ENCODE measurements around the gene NMU.
A peak's percentile ranks its signal among the peaks of the same experiment; 100 is the strongest.
"Not testable (repeated sequence)": the region's sequence is repeated elsewhere in the genome, so short reads cannot be mapped to it uniquely, and the experiment has no call there.

NMU gene

GRCh38 chr4:55553441-55554201 lies 82.5 kb downstream of the NMU start:
- DNase-seq: no peak

- not testable (repeated sequence) for DNase-seq
These were observed 84.1 kb downstream of the NMU start for GRCh38 chr4:55551964-55552363.

GRCh38 chr4:55549888-55550287 lies 86.2 kb downstream of the NMU start:
- no peak for DNase-seq

DNA sequence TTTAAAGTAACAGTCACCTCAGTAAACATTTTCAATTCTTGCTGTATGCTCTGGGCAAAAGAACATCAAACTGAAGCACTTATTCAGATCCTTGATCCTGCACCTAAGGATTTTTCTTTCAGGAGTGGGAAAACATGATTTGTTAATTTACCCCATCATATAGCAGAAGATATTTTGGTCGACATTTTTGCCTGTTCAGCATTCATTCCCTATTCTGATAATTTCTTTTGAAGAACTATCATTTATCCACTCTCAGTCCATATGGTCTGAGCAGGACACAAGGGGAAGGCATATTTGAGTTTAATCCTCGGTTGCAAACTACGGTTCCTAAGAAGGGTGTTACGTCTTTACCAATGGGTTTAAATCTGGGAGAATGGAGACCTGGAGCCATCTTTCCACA lies 88.2 kb downstream of the NMU start:
- DNase-seq: no peak

GRCh38 chr4:55547466-55547770 lies 88.7 kb downstream of the NMU start:
- no peak for DNase-seq

DNA sequence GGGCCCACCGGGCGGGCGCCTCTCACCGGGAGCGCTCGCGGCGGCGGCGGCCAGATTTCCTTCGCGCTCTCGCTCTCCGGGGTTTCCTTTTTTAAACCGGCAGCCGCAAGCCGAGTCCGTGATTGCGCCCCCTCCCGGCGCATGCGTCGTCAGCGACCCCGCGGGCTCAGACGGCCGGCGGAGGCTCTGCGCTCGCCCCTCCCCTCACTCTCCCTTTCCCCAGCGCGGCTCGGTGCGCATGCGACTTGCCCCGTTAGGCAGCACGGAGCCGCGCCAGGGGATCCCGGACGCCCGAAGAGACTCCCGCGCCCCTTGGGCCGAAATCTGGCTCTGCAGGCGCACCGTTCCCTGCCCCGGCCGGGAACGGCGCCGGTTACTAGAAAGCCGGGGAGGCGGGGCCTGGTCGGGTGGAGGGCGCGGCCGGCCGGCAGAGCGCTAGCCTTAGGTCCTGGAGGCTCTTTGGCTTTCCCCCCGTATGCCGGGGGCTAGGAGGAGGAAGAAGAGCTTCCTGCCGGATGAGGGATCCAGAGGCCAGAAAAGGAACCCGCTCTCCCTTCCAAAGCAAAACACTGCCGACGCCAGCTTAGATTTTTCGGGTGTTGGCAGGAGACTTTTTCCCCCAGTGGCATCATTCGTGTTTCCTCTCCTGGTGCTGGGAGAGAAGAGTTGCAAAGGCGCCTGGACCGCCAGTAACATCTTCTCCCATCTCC lies 89.2 kb downstream of the NMU start, which contains the start of gene CLOCK:
TSS of gene CLOCK (minus strand) at position 154 of the 710 bp plus-strand sequence. CDS start 64,124 bp downstream, outside the sequence.
- peak; percentile 99 for DNase-seq

GRCh38 chr4:55546506-55546755 lies 89.7 kb downstream of the NMU start:
- no peak for DNase-seq

- DNase-seq: peak; percentile 90
These were observed 90.2 kb downstream of the NMU start for GRCh38 chr4:55545641-55546505.

Measured in retina (tissue), 1 donor.